PC-3 (cell line): ENCODE measurements around the gene SPAAR.

Source experiments
- CTCF ChIP-seq: fragments of 300-600 bp; sonication (generic); conservative IDR thresholded peaks from 2 replicates; pipeline ENCODE4 v1.5.1; 2017; ENCODE audit warnings: antibody characterized with exemption, low read depth, mild to moderate bottlenecking, low read length
- EZH2 ChIP-seq: fragments of 300-600 bp; sonication (generic); IDR thresholded peaks from one replicate; pipeline ENCODE4 v1.6.1; 2017; ENCODE audit warnings: antibody characterized with exemption, mild to moderate bottlenecking, low read length; ENCODE audit not compliant: unreplicated experiment
- EZH2phosphoT487 ChIP-seq: fragments of 300-600 bp; sonication (generic); IDR thresholded peaks from 2 replicates; pipeline ENCODE4 v1.6.1; 2018; ENCODE audit warnings: mild to moderate bottlenecking, antibody characterized with exemption, low read length, borderline replicate concordance

DNA sequence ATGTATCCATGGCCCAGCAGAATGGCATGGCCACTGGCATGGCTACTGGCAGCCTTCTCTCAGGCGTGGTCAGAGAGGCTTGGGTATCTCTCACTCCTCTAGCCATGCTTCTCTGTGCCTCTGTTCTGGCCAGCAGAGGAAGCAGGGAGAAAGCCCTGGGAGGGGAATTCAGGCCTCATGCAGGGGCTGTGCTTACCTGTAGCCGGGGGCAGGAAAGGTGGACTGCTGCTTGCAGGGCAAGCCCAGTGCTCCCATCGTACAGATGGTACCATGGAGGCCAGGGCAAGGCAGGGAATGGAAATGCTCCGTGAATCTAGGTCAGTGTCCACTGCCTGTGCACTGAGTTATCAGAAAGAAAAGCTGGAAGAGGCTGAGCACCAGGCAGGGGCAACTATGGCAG is 41.8 kb upstream of the SPAAR start:
- TF ChIP-seq CTCF (no peak), EZH2phosphoT487 (no peak), EZH2 (no peak)
